H54 (cell line): ENCODE results near the gene PRLR.
A peak's percentile ranks its signal among the peaks of the same experiment; 100 is the strongest.

Source experiments
- DNase-seq: peaks from one replicate; pipeline ENCODE4 v3.0.0; 2011; ENCODE audit warnings: low spot score, mixed read lengths; ENCODE audit not compliant: insufficient read length
- FAIRE-seq: peaks from 3 replicates; lab custom pipeline; 2011; peaks lifted over from hg19 to GRCh38; lab: Jason Lieb, UNC
- POLR2A ChIP-seq: IDR thresholded peaks from 2 replicates; pipeline ENCODE4 v1.6.1; 2011; ENCODE audit warnings: low read depth, mild to moderate bottlenecking, low read length

Gene PRLR

DNA sequence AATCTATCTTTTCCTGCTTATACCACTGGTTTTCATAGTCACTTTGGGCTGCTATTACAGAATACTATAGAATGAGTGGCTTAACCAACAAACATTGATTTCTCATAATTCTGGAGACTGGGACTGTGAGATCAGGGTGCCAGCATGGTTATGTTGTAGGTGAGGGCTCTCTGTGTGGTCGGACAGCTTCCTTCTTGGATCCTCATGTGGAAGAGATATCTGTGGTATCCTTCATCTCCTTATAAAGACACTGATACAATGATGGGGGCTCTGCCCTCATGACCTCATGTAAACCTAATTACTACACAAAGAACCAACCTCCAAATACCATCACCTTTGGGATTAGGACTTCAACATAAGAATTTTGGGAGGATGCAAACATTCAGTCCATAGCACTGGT lies 13.9 kb upstream of the PRLR start:
- no peak for TF ChIP-seq POLR2A
- no peak for DNase-seq
- FAIRE-seq: no peak

DNA sequence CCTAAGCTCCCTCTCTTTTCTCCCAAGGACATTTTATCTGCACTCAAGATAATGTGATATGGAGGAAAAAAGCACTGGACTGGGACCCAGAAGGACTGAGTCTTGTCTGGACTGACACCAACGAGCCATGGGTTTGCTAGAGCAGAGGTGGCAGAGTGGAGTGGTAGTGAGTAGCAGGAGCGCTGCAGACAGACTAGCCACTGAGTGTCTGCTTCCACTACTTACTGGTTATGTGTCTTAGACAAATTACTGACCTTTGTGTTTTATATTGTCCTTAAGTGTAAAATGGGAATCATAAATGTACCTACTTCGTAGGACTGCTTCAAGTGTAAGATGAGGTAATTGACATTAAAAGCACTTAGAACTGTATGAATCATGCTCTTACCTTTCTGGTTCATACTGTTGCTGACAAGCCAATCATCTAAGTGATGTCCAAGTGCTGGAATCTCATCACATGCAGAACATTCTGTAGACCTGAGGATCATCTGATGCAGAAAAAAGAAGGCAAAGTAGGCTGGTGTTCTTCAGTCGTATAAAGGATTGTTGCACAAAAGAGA lies 12.5 kb upstream of the PRLR start:
- no peak for TF ChIP-seq POLR2A
- DNase-seq: no peak
- peak; percentile 41 for FAIRE-seq

DNA sequence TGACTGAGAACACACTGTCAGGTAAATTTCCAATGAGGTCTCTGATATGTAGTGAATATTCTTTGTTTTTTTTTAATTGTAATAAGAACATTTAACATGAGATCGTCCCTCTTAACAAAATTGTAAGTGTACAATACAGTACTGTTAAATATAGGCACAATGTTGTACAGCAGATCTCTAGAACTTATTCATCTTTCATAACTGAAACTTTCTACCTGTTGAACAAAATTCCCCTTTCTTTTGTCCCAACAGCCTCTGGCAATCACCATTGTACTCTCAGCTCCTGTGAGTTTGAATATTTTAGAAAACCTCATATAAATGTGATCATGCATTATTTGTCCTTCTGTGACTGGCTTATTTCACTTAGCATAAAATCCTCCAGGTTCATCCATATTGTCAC lies 10.6 kb upstream of the PRLR start:
- DNase-seq (no peak), FAIRE-seq (no peak)
- no peak for TF ChIP-seq POLR2A

DNA sequence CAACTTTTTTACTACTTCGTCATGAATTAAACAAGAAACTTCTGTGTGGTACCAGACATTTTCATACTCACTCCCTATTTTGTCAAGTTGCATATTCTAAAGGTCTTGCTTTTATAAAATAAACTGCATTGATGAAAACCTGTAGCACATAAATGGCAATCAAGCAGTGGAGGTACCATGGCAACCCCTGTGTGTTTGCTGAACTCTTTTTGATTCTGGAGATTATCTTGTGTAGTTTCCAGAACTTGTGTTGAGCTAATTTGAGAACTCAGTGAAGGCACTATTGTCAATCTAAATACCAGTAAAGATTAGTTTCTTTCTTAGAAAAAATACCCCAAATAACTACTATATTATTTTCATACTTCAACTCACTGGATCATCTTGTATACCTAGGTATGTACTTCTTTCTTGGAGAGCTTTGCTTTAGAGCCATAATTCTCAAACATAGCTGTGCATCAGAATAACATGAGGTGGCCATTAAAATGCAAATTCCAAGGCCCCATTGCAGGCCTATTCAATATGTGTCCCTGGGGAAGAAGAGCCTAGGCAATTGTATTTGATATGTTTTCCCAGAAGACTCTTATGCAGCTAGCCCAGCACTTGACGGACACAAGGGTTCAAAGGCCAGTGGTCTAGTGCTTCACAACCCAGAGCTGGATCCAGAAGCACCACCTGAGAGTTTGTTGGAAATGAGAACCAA lies 9.8 kb upstream of the PRLR start:
- FAIRE-seq: no peak
- no peak for TF ChIP-seq POLR2A
- DNase-seq: no peak

DNA sequence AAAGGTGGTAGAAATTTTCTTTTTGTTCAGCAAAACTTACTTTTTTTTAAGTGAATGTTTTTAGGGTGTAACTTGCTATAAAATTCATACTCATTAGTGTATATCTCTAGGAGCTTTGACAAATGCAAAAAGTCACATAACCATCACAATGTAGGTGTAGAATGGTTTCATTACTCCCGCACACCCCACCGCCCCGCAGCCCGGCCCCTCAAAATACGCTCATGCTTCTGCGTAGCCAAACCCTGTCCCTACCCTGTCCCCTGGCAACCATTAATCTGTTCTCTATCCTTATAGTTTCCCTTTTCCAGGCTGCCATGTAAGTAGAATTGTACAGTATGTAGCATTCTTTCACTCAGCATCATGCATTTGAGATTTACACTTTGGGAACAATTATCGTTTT lies 9.2 kb upstream of the PRLR start:
- FAIRE-seq (no peak), DNase-seq (no peak)
- TF ChIP-seq POLR2A: no peak

DNA sequence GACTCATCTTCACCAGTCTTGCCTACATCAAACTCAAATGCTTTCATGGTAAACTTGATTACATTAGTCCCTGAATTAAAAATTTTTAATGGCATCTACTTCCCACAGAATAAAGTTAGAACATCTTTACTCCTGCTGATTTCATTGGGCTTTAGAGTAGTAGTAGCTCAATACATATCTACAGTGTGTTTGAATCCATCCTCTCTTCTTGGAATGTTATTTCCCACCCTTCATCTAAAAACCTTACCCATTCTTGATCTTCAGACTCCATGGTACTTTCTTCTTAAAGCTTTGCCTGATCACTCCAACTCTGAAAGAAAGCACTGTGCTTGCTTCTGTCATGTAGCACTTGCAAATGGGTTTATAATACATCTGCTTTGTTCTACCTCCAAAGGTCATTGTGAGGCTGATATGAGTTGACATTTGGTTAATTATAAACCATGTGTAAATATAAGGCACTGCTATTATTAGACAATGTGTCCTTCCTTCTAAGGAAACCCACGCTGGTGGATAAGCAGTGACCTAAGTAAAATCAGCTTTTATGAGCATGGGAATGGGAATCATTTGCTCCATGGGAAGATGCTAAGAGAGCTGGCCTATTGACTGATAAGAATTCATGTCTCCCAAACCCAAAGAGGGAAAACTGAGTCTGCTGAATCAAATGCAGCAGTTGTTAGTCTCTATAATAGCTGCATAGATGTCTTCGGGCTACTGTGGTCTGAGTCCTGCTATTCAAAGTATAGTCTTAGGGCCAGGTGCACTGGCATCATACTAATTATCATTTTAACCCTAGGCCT lies 7.5 kb upstream of the PRLR start:
- FAIRE-seq: no peak
- no peak for TF ChIP-seq POLR2A
- DNase-seq: no peak

DNA sequence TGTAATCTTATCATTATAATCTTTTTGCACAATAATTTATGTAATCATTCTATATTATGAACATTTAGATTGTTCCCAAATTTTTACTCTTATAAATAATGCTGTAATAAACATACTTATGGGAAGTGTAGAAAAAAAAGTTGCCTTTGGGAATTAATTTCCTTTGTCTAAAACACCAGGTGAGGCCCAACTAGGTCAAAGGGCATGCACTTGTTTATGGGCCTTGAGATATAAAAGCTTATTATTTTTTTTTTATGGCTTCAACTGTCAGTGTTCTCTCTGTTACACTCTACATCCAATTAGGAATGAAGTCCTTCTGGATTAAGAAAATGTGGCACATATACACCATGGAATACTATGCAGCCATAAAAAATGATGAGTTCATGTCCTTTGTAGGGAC lies 6.5 kb upstream of the PRLR start:
- FAIRE-seq: no peak
- no peak for TF ChIP-seq POLR2A
- DNase-seq: no peak

DNA sequence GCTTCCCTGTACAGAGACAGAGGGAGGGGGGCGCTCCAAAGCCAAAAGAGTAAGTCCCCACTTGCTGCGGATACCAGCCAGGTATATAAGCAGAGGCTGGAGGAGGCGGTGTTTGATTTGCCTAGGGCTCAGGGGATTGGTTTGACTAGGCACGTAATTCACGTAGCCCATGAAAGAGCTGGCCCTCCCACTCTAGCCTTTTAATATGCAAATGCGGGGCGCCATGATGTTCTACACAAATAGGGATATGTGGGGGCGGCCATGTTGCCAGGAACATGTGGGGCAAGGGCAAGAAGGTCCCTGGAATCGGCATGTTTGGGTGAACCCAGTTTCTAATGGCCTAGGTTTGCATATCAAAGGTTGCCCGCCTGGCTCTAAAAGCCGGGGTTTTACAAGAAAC lies 3.3 kb upstream of the PRLR start:
- no peak for TF ChIP-seq POLR2A
- DNase-seq (no peak), FAIRE-seq (no peak)

DNA sequence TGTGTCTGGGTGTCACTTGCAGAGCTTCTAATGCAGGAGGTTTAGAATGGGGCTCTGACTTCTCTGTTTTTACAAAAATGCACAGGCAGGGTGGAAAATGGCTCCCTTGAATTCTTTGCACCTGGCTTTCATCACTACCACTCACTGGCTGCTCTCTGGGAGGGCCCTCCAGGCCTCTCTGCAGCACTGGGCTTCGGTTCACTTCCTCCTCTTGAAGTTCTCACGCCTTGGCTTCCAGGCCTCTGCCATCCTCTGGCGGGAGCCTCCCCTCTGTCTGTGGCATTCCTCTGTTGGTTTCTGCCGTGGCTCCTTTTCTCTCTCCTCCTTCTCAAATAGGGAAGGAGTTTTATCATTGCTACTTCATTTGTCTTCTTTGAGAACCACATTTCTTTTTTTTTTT lies 2.8 kb upstream of the PRLR start:
- TF ChIP-seq POLR2A: no peak
- DNase-seq (no peak), FAIRE-seq (no peak)

DNA sequence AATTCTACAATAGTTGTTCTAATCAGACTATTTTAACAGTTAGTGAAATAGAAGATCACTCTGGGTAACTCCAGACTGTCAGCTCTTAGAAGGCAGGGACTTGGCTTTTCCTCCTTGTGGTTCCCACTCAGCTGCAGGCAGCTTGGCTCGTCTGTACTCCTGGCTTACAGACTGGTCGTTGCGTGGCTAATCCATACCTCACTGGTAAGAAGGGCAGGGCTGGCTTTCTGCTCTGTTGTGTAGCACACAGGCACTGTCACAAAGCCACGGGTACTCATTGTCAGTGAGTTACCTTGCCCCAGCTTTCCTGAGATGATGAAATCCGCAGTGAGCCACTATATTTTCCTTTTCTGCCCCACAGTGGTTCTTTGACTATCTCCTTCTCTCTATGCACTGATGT lies 1.8 kb upstream of the PRLR start:
- no peak for TF ChIP-seq POLR2A
- DNase-seq (no peak), FAIRE-seq (no peak)

DNA sequence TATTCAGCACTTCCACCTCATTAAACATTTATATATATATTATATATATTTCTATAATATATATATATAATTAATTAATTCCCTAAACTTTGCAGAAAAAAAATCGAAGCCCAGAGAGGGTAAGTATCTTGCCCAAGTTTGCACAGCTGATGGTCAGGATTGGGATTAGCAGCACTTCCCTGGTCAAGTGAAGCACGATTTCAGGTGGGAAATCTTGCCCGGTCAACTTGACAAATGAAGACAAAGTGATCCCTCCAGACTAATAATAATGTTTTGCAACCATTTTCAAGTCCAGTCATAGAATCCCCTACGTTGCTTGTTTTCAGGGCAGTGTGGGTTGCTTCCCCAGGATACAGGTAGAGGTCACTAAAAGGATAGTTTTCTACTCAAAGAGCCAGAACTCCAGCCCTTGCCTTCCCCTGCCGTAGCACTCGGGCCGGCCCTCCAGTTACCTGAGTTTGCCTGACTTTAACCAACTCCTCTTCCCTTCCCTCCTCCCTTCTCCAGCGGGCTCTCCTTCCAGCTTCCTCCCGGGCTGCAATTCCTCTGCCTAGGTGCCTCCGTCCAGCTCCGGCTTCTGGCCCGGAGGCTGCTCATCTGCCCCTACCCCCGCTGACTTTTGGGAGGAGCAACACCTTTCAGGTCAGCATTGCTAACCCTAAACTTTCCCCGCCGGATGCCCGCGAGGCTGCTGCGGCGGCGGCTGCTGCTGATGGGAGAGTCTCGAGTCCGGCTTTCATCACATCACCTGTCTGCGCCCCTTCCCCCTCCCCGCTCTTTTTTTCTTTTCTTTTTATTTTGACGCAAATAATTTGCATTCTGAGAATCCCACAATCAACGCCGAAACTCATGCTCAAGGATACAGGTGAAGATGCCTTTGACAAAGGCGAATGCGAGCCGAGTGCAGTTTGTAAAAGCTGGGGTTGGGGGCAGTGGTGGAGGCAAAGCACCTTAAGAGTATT lies 930 bp downstream of the PRLR start:
- DNase-seq (no peak), FAIRE-seq (no peak)
- TF ChIP-seq POLR2A: no peak

DNA sequence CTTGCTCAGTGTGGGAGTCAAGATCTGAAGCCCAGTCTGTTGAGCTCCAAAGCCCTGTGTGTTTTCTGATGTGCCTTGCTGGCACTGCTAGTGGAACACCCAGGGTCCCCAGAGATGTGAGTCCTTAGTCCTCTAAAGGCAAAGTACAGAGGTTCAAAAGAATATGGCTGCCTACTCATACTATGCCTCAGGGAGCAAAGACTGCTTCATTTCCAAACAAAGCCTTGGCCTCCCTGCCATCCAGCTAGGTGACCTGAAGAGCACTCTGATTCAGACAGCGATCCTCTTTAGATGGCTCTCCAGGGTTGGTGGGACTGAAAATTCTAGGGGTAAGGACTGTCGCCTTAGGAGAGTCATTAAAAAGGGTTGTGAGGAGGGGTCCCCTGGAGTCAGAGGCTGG lies 2.0 kb downstream of the PRLR start:
- FAIRE-seq (no peak), DNase-seq (no peak)
- TF ChIP-seq POLR2A: no peak

DNA sequence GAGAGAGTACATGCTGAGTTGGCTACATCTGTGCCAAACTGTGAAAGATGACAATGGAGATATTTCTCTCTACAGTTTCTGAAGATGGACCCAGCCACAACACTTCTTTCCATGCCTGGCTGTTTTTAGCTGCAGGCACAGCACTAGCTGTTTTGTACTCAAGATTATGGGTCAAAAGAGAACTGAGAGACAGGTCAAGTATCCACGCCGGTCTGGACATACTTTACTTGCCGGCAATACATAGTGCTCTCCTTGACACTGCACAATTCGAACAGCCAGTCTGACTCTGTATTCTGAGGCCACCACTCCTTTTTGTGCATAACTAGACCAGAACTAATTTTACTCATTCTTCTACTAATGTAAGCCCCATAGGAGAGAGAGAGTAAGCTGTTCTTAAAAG lies 2.6 kb downstream of the PRLR start:
- TF ChIP-seq POLR2A: no peak
- no peak for FAIRE-seq
- no peak for DNase-seq

DNA sequence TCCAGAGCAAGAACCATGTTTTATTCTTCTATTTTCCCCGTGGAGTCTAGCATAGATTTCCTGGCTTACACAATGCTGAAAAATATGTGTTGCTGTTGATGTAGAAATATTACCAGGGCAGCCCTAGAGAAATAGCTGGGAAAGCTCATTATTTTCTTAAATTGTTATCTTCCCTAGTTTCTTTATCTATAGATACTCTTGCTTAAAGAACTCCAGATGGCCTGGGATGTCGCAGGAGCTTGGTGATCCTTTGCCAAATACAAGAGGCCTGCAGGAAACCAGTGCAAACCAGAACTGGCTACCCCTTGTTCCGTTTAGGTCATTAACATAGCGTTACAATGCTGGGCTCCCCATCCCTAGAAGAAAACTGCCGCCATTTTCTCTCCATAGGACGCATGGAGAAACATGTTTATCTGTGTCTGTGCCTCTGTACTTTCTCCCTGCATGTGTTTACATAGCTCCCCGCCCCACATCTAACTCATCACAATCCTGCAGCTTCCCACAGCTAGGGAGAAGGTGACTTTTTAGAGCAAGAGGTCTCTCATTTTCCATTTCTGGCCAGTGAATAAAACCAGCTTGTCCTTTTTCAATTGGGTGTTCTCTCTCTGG lies 6.4 kb downstream of the PRLR start:
- FAIRE-seq (no peak), DNase-seq (no peak)
- TF ChIP-seq POLR2A: no peak
